ENCODE results near the gene KCNH4. TPM values are rescaled to one million over a fixed set of nuclear protein-coding genes. Genes with fewer than 3 reads are reported as not detected.
A peak's percentile ranks its signal among the peaks of the same experiment; 100 is the strongest.

KCNH4 gene
- total and polyA plus RNA-seq, 5 donors from 2014 or later: 0.47 TPM; not detected in 4

- ATAC-seq (ENCODE audit: low read depth in 2 of 2) (no peak), DNase-seq (no peak)
- peak overlapping the region; percentile 81 to 97 (median 96) for H3K4me3 Mint-ChIP-seq
- peaks cover 5 to 39% (median 11%) of the 10 kb centered on the region in 4 donors for H3K4me1 Mint-ChIP-seq
- H3K27me3 ChIP-seq (ENCODE audit: control insufficient read depth, insufficient read depth, low read length): no peaks in the 10 kb centered on the region
- H3K4me1 ChIP-seq (ENCODE audit: control insufficient read depth, insufficient read depth, low read length, poor library complexity, severe bottlenecking): peaks cover 18% of the 10 kb centered on the region
- no peaks in the 10 kb centered on the region for H3K36me3 ChIP-seq (ENCODE audit: control insufficient read depth, insufficient read depth, low read length)
- H3K36me3 Mint-ChIP-seq: peaks cover 4% of the 10 kb centered on the region
- H3K4me3 ChIP-seq (ENCODE audit: low read depth, low read length): peak overlapping the region; percentile 86
- no peaks in the 10 kb centered on the region for H3K9me3 Mint-ChIP-seq
- H3K27ac ChIP-seq (ENCODE audit: insufficient read depth, low read length, poor library complexity, severe bottlenecking): peak overlapping the region; percentile 65
- no peaks in the 10 kb centered on the region for H3K9me3 ChIP-seq (ENCODE audit: control insufficient read depth in 2 of 2, low read length in 2 of 2)
- H3K27me3 Mint-ChIP-seq: no peaks in the 10 kb centered on the region
- H3K27ac Mint-ChIP-seq: peak overlapping the region; percentile 83 to 97 (median 94)
These were observed 12.4 kb upstream of the KCNH4 start for GRCh38 chr17:42193216-42193968.

- no peaks in the 10 kb centered on the region for H3K9me3 Mint-ChIP-seq
These were observed 11.5 kb upstream of the KCNH4 start for GRCh38 chr17:42192189-42193126.

GRCh38 chr17:42191275-42191608, 10.3 kb upstream of the KCNH4 start:
- Mint-ChIP-seq H3K36me3 (peaks cover 4% of the 10 kb centered on the region), H3K4me3 (no peak overlapping the region), H3K9me3 (no peaks in the 10 kb centered on the region), H3K4me1 (peaks cover 5 to 37% (median 11%) of the 10 kb centered on the region in 4 donors), H3K27ac (no peak overlapping the region), H3K27me3 (no peaks in the 10 kb centered on the region)
- ATAC-seq (ENCODE audit: low read depth in 2 of 2): no peak
- no peak overlapping the region for H3K27ac ChIP-seq (ENCODE audit: insufficient read depth, low read length, poor library complexity, severe bottlenecking)
- H3K4me3 ChIP-seq (ENCODE audit: low read depth, low read length): no peak overlapping the region
- no peak for DNase-seq
- no peaks in the 10 kb centered on the region for H3K27me3 ChIP-seq (ENCODE audit: control insufficient read depth, insufficient read depth, low read length)
- H3K36me3 ChIP-seq (ENCODE audit: control insufficient read depth, insufficient read depth, low read length): no peaks in the 10 kb centered on the region
- peaks cover 18% of the 10 kb centered on the region for H3K4me1 ChIP-seq (ENCODE audit: control insufficient read depth, insufficient read depth, low read length, poor library complexity, severe bottlenecking)
- H3K9me3 ChIP-seq (ENCODE audit: control insufficient read depth in 2 of 2, low read length in 2 of 2): no peaks in the 10 kb centered on the region

More at GRCh38 chr17:42192189-42193126, 11.5 kb upstream of the KCNH4 start:
- no peaks in the 10 kb centered on the region for H3K27me3 ChIP-seq (ENCODE audit: control insufficient read depth, insufficient read depth, low read length)
- peak overlapping the region; percentile 77 to 97 (median 96) for H3K4me3 Mint-ChIP-seq
- peaks cover 18% of the 10 kb centered on the region for H3K4me1 ChIP-seq (ENCODE audit: control insufficient read depth, insufficient read depth, low read length, poor library complexity, severe bottlenecking)
- no peak overlapping the region for H3K4me3 ChIP-seq (ENCODE audit: low read depth, low read length)
- H3K36me3 Mint-ChIP-seq: peaks cover 4% of the 10 kb centered on the region
- H3K27ac Mint-ChIP-seq: peak overlapping the region in 1 of 3 donors; percentile 51
- no peaks in the 10 kb centered on the region for H3K27me3 Mint-ChIP-seq
- peaks cover 5 to 39% (median 11%) of the 10 kb centered on the region in 4 donors for H3K4me1 Mint-ChIP-seq
- ATAC-seq (ENCODE audit: low read depth in 2 of 2) (no peak), DNase-seq (no peak)
- H3K9me3 ChIP-seq (ENCODE audit: control insufficient read depth in 2 of 2, low read length in 2 of 2): no peaks in the 10 kb centered on the region
- no peak overlapping the region for H3K27ac ChIP-seq (ENCODE audit: insufficient read depth, low read length, poor library complexity, severe bottlenecking)
- H3K36me3 ChIP-seq (ENCODE audit: control insufficient read depth, insufficient read depth, low read length): no peaks in the 10 kb centered on the region

GRCh38 chr17:42190491-42191274, 9.7 kb upstream of the KCNH4 start:
- no peak for DNase-seq

GRCh38 chr17:42189651-42189965, 8.7 kb upstream of the KCNH4 start:
- Histone ChIP-seq H3K27me3 (ENCODE audit: control insufficient read depth, insufficient read depth, low read length) (no peaks in the 10 kb centered on the region), H3K27ac (ENCODE audit: insufficient read depth, low read length, poor library complexity, severe bottlenecking) (no peak overlapping the region), H3K4me3 (ENCODE audit: low read depth, low read length) (no peak overlapping the region), H3K4me1 (ENCODE audit: control insufficient read depth, insufficient read depth, low read length, poor library complexity, severe bottlenecking) (peaks cover 18% of the 10 kb centered on the region), H3K9me3 (ENCODE audit: control insufficient read depth in 2 of 2, low read length in 2 of 2) (no peaks in the 10 kb centered on the region), H3K36me3 (ENCODE audit: control insufficient read depth, insufficient read depth, low read length) (no peaks in the 10 kb centered on the region)
- H3K27me3 Mint-ChIP-seq: no peaks in the 10 kb centered on the region
- no peak overlapping the region for H3K27ac Mint-ChIP-seq
- H3K36me3 Mint-ChIP-seq: peaks cover 4% of the 10 kb centered on the region
- H3K9me3 Mint-ChIP-seq: no peaks in the 10 kb centered on the region
- H3K4me1 Mint-ChIP-seq: peaks cover 4 to 41% (median 15%) of the 10 kb centered on the region in 4 donors
- no peak for DNase-seq
- ATAC-seq (ENCODE audit: low read depth in 2 of 2): no peak
- H3K4me3 Mint-ChIP-seq: no peak overlapping the region

More at GRCh38 chr17:42190491-42191274, 9.7 kb upstream of the KCNH4 start:
- no peak overlapping the region for H3K27ac ChIP-seq (ENCODE audit: insufficient read depth, low read length, poor library complexity, severe bottlenecking)
- peaks cover 5 to 36% (median 11%) of the 10 kb centered on the region in 4 donors for H3K4me1 Mint-ChIP-seq
- H3K27me3 ChIP-seq (ENCODE audit: control insufficient read depth, insufficient read depth, low read length): no peaks in the 10 kb centered on the region
- H3K9me3 ChIP-seq (ENCODE audit: control insufficient read depth in 2 of 2, low read length in 2 of 2): no peaks in the 10 kb centered on the region
- no peaks in the 10 kb centered on the region for H3K27me3 Mint-ChIP-seq
- no peaks in the 10 kb centered on the region for H3K9me3 Mint-ChIP-seq
- no peaks in the 10 kb centered on the region for H3K36me3 ChIP-seq (ENCODE audit: control insufficient read depth, insufficient read depth, low read length)
- ATAC-seq (ENCODE audit: low read depth in 2 of 2): no peak
- H3K4me3 ChIP-seq (ENCODE audit: low read depth, low read length): no peak overlapping the region
- H3K4me3 Mint-ChIP-seq: peak overlapping the region in 2 of 4 donors; percentile 2 to 39
- peaks cover 18% of the 10 kb centered on the region for H3K4me1 ChIP-seq (ENCODE audit: control insufficient read depth, insufficient read depth, low read length, poor library complexity, severe bottlenecking)
- H3K27ac Mint-ChIP-seq: no peak overlapping the region
- H3K36me3 Mint-ChIP-seq: peaks cover 4% of the 10 kb centered on the region

- no peaks in the 10 kb centered on the region for H3K9me3 ChIP-seq (ENCODE audit: control insufficient read depth in 2 of 2, low read length in 2 of 2)
- no peaks in the 10 kb centered on the region for H3K27me3 ChIP-seq (ENCODE audit: control insufficient read depth, insufficient read depth, low read length)
- Mint-ChIP-seq H3K9me3 (no peaks in the 10 kb centered on the region), H3K27me3 (no peaks in the 10 kb centered on the region), H3K27ac (no peak overlapping the region), H3K4me1 (peaks cover 0 to 39% (median 13%) of the 10 kb centered on the region in 4 donors), H3K36me3 (peaks cover 4% of the 10 kb centered on the region), H3K4me3 (peak overlapping the region in 1 of 4 donors; percentile 24)
- no peak for DNase-seq
- H3K4me3 ChIP-seq (ENCODE audit: low read depth, low read length): no peak overlapping the region
- no peak for ATAC-seq (ENCODE audit: low read depth in 2 of 2)
- H3K27ac ChIP-seq (ENCODE audit: insufficient read depth, low read length, poor library complexity, severe bottlenecking): no peak overlapping the region
- H3K4me1 ChIP-seq (ENCODE audit: control insufficient read depth, insufficient read depth, low read length, poor library complexity, severe bottlenecking): peaks cover 19% of the 10 kb centered on the region
- H3K36me3 ChIP-seq (ENCODE audit: control insufficient read depth, insufficient read depth, low read length): no peaks in the 10 kb centered on the region
These were observed 8.1 kb upstream of the KCNH4 start for GRCh38 chr17:42188749-42189650.
